HG03064 (cell line): Measurements from ENCODE around the gene FARP1.

Experiments
- ATAC-seq: cut with Tn5 transposase; IDR thresholded peaks from one replicate; pipeline ENCODE4 v1.9.1; 2021; ENCODE audit warnings: low read depth; ENCODE audit not compliant: unreplicated experiment

Gene FARP1

GRCh38 chr13:98278068-98278724 lies 135.3 kb downstream of the FARP1 start:
- no peak for ATAC-seq

- no peak for ATAC-seq
Measured at GRCh38 chr13:98279473-98280175, 136.7 kb downstream of the FARP1 start.

DNA sequence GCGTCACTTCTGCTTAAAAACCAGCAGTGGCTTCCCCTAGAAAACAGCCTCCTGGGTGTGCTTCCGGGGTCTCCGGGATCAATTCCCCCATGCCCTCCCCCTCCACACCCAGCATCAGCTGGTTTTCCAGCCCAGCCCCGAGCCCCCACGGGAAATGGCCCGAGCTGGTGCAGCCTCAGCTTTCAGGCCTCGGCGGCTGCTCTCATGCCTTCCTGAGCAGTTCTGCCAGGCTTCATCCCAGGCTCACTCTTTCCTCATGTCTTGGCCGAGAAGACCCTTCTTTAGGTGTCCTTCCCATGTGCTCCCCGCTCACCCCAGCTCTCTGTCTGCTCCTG lies 137.2 kb downstream of the FARP1 start:
- no peak for ATAC-seq

DNA sequence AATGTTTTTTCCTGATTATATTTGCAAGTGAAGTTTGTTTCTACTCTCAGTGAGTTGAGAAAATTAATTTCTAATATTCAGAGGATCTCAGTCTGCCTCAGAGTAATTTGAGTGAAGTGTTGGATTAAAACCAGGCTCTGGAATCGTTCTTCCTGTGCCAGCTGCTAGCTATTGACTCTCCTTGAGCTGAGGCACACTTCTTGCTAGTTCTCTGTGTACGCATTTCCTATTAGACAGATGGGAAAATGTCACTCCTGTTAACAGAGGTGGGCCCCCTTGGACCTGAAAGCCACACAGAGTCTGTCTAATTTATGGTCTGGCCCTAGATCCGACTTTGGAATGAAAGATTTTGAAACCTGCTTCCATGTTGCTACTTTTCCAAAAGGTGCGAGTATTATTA lies 141.8 kb downstream of the FARP1 start:
- no peak for ATAC-seq

DNA sequence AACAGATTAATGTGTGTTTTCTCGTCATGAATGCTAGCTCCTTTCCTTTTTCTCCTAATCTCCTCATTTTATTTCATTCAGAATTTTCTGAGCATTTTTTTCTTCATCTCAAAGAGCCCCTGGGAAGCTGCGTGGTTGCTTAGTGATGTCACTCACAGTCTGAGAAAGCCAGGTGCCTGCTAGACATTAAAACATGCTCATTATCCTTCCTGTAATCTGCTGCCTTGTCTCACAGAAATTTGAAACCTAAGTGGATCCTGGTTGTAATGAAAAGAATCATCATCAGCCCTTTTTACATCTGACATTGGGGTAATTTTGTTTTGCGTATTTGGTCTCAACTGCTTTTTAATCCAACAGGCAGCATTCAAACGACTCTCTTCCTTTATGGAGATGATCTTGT lies 142.4 kb downstream of the FARP1 start:
- ATAC-seq = no peak

- no peak for ATAC-seq
Measured at GRCh38 chr13:98285852-98286594, 143.1 kb downstream of the FARP1 start.

DNA sequence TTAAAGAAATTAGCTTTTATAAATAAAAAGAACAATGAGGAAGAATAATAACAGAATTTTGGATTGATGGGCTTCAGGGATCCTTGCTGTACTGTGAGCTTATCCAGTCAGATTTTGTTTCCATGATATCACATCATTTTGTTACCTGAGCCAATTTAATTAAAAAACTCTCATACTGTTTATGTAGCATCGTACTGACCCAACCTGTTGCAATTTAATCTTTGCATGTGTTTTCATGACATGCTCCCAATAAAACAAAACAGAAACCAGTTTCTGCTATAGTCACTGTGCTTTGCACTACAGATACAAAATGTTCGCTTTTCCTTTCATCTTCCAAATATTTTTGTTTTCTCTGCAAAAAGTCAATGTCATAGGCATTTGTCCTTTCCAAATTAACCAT lies 143.9 kb downstream of the FARP1 start:
- ATAC-seq = no peak

DNA sequence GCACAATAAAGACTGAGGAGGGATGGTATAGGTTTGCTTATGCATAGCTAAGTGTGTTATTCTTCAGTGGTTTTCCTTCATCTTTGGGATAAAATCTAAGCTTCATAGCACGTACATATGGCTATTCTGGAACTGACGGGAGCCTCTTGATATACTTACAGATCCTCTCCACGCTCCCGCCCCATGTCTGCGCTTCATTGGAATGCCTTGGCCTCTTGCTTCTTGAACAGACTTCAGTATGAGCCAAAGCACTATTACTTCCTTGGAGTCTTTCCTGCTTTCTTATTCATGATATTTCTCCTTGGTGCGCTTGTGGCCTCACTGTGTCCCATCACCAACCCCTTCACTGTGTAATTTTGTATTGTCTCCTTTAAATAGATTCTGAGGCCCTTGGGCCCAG lies 145.3 kb downstream of the FARP1 start:
- no peak for ATAC-seq

DNA sequence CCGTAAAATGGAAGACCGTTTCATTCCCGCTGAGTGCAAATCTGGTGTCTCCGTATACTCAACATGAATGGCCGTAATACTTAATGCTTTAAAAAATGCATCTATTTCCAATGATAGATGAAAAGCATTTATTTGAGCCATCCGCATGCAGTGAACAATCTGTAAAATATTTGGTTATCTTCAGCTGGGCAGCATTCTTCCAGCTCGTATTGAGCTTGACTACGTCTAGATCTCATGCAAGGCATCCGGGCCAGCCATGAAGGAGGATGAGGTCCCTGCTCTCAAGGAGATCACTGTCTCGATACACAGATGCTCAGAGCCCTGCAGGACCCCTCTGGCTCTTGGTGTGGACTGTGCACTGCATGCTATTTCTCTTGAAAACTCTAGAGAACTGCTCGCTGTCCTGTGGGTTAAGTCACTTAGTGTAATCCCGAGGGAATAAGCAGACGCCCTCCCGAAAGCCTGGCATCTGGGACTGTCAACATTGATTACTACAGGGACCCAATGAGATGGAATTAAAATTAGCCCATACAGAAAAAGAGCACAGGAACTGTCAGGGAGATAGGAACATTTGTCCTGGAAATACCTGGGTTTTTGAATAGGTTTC lies 146.5 kb downstream of the FARP1 start:
- ATAC-seq = no peak

DNA sequence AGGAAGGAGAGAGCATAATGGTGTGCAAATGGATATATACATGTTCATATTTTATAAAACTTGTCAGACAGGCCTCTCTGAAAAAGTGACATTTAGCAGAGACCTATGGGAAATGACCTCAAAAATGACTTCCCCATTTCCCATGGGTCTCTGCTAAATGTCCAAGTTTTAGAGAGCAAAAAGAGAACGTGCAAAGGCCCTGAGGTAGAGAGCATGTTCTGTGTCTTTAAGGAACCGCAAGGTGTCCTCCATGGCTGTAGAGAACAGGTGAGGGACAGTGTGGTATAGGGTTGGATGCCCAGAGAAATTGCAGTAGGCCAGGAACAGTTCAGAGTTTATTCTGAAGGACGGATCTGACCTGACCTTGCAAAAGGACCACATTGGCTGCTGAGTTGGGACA lies 147.4 kb downstream of the FARP1 start:
- ATAC-seq = no peak

- no peak for ATAC-seq
Measured at GRCh38 chr13:98291658-98292057, 148.8 kb downstream of the FARP1 start.

- no peak for ATAC-seq
Measured at GRCh38 chr13:98293103-98293502, 150.2 kb downstream of the FARP1 start.

DNA sequence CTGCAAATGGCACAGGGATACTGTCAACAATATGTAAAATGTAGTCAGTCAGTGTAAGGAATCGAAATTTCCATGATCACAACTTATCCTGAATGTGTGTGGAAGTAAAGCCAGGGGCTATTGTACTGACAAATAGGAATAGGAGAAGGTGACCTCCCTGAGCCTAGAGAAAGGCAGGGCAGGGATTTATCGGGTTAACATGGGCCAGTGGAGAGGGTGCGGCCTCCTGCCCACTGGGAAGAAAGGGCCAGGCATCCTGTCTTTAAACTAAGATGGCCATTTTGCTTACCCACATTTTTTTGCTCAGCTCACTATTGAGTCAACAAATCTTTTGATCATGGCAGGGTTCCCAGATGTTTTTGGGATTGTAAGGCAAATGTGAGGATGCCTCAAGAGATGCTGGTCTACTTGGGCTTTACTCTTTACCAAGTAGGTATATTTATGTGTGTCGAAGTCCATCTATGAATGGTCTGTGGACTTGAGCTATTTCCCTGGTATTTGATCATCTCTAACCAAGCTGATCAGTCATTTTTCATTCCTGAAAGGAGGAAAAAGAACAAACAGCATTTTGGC lies 150.8 kb downstream of the FARP1 start:
- ATAC-seq = no peak

DNA sequence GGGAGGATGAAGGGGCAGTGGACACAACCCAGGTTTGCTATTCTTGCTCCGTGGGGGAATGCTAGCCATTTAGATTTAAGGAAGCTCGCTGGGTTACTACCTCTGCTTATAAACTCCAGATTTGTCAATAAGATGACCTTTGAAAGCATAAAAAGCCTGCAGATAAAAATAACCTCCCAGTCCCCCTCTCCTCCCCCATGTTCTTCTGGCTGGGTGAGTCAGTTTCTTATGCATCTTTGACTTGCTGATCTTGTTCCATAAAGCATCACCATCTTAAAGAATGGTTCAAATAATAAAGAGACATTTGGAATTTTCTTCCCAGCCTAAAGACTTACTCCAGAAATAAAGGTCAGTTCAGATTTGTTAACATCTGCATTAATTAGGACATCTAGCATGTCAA lies 152.5 kb downstream of the FARP1 start:
- ATAC-seq = no peak

DNA sequence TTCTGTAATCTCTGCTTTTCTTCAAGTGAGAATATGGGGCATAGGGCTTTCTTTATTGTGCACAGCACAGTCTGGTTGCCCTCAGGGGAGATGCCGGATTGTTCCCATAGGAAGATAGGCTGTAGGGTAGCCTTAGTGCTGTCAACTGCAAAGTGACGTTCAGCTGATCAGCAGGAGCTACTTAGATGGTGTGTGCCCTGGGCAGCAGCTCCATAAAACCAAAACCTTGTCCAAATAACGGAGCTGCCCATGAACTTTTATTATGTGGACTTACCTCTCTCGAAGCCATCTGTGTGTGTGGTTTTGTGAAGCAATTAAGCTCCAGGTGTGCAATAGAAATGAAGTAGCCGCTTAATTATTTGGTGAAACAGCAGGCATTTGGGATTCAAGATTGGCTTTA lies 154.2 kb downstream of the FARP1 start:
- ATAC-seq = no peak

DNA sequence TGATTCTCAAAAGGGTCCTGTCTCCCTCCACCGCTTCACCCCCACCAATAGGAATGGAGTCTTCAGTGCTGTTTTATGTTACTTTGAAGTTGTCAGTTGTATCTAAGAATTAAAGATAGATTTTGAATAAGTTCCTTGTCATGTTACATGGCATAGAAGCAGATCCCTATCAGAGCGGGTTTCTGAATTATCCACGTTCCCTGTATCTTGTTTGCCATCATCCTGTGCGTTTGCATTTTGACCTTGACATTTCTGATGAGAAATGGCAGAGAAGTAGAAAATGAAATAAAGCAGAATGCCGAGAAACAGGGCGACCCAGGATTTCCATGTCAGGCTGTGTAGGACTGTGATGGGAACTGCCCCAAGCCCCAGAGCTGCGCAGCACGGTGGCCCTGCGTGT lies 154.9 kb downstream of the FARP1 start:
- ATAC-seq = no peak

DNA sequence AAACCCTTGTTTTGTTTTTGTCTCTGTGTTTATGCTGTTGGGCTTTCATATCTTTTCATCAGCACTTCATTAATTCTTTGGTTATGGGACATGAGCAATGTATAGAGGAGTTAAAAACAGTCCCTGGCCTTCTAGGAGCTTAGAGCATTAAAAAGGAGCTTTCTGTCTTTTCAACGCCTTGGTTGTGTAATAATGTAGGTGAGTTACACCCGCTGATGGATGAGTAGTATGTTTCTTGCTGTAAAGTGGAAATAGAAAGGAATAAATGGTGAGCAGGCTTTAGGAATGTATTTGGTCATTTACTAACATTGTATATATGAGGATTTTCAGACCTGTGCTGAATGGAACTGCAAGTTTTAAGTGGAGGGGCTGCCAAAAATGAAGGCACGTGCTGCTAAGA lies 155.7 kb downstream of the FARP1 start:
- ATAC-seq = no peak

- ATAC-seq = no peak
Measured at GRCh38 chr13:98299235-98299965, 156.5 kb downstream of the FARP1 start.

DNA sequence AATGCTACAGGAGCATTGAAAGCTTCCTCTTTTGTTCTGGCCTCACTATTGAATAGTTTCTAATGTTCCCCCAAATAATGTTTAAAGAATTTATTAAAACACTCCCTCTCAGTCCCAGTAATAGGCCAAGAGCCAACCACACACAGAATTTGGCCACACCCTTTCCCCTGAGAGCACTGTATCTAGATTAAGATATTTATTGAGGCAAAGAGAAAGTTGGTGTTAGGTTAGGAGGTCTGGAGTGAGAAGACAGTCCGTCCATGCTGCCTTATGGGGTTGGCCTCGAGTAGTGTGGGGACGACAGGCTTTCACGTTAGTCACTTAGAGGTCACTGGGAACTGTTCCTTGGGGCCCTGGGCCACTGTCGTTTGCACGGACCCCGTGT lies 157.1 kb downstream of the FARP1 start:
- ATAC-seq = no peak

DNA sequence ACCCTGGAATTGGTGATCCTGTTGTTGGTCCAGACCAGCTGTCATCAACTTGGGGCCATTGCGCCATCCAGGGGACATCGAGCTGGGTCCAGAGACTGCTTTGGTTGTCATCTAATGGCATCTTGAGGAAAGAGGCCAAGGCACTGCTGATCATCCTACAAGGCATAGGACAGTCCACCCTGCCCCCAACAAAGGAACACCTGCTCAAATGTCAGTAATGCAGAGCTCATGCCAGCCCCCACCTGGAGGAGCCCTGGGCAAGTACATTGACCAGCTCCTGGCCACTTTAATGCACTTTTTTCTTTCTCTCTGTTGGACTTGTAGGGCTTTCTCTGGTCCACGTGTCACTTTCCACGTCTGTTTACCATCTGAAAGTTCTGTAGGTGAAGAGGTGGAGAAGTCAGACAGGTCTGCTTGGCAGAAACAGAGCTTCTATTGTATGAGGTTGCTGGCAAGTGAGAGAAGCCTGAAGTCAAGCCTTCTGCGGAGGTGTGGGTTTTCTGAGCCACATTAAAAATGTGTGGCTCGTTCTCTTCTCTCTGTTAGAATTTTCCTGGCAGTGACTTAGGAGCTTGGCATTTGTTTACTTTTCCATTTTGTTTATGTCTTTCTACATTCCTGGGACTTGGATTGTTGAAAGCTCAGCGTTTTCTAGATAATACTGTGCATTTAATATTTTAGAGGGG lies 158.2 kb downstream of the FARP1 start:
- ATAC-seq = no peak
